ENCODE data around the gene IQCB1. TPM values are rescaled to one million over a fixed set of nuclear protein-coding genes. Genes with fewer than 3 reads are reported as not detected.

Gene IQCB1, protein sequence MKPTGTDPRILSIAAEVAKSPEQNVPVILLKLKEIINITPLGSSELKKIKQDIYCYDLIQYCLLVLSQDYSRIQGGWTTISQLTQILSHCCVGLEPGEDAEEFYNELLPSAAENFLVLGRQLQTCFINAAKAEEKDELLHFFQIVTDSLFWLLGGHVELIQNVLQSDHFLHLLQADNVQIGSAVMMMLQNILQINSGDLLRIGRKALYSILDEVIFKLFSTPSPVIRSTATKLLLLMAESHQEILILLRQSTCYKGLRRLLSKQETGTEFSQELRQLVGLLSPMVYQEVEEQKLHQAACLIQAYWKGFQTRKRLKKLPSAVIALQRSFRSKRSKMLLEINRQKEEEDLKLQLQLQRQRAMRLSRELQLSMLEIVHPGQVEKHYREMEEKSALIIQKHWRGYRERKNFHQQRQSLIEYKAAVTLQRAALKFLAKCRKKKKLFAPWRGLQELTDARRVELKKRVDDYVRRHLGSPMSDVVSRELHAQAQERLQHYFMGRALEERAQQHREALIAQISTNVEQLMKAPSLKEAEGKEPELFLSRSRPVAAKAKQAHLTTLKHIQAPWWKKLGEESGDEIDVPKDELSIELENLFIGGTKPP
- 26.4 TPM for total RNA-seq (2013)
- polyA plus RNA-seq (10 to 100 TPM in 1 of 3 donors, 1 to 10 TPM in 2; 6.0 to 27.7 (median 7.5) TPM), polyA minus RNA-seq (8.3 and 10.9 TPM in 2 replicates), total RNA-seq (5.7 to 38.7 (median 25.5) reads per million in 11 experiments)

DNA sequence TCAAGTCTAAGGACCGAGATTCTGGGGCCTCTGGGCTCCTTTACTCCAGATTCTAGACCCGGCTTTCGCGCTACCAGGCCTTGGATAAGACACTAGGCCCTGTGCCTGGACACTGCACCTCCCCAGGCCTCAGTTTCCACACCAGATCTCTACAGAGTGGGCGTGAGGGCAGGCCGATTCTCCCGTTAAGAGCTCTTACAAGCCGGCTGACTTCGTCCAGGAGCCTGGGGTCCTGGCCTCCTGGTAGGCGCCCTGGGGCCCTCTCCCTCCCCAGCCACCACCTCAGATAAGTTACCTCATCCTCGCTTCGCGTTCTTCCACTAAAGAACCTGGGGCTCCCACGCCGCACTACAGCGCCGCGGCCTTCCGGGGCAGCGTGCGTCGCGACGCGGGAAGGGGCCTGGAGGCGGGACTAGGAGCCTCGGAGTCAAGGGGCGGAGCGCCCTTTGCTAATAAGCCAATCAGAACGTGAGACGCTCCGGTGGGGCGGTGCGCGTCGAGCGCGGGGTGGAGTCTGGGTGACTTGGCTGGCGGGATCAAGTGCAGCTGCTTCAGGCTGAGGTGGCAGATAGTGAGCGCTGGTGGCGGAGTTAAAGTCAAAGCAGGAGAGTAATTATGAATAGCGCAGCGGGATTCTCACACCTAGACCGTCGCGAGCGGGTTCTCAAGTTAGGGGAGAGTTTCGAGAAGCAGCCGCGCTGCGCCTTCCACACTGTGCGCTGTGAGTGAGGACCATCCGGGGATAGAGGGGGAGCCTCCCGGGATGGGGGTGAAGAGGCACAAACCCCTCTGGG, at the start of gene IQCB1, which contains the start of gene EAF2:
TSS of gene IQCB1 (minus strand) at position 390 of the 794 bp plus-strand sequence. CDS start 6,100 bp downstream, outside the sequence.
TSS of gene EAF2 (plus strand) at position 539 of the 794 bp plus-strand sequence. CDS start at position 616, 77 bp downstream.
- Histone ChIP-seq H3K4me3 (replicated peaks in 1 of 3; ENCODE audit: low read depth in 2 of 3, low read length in 3 of 3) (peak within 1 kb of the TSS; percentile 83 to 97 (median 93)), H3K27me3 (ENCODE audit: control insufficient read depth in 2 of 2, insufficient read depth in 2 of 2, low read length in 2 of 2) (no peaks in the 10 kb centered on the region), H2AFZ (ENCODE audit: insufficient read depth, low read depth, low read length, poor library complexity, severe bottlenecking) (peak within 1 kb of the TSS; percentile 96), H3K4me1 (ENCODE audit: control insufficient read depth in 1 of 2, insufficient read depth in 2 of 2, low read length in 2 of 2) (peaks cover 18 to 44% of the 10 kb centered on the region in 2 donors), H3K36me3 (replicated peaks in 1 of 2; ENCODE audit: control insufficient read depth in 1 of 2, insufficient read depth in 2 of 2, low read length in 2 of 2) (peaks cover 7 to 20% of the 10 kb centered on the region in 2 donors), H3K27ac (ENCODE audit: low read depth in 1 of 2, low read length in 2 of 2) (peak within 1 kb of the TSS; percentile 75 to 90), H3K79me2 (ENCODE audit: insufficient read depth, low read length) (peaks cover 94% of the 10 kb centered on the region), H3K9me3 (replicated peaks in 1 of 2; ENCODE audit: control insufficient read depth in 1 of 2, insufficient read depth in 1 of 2, low read length in 2 of 2) (no peaks in the 10 kb centered on the region), H3K9ac (ENCODE audit: insufficient read depth, low read length, poor library complexity, severe bottlenecking) (peak within 1 kb of the TSS; percentile 86), H4K20me1 (ENCODE audit: insufficient read depth, low read length) (no peaks in the 10 kb centered on the region), H3K4me2 (replicated peaks; ENCODE audit: extremely low read depth, low read length, poor library complexity, severe bottlenecking) (peak within 1 kb of the TSS; percentile 89)
- TF ChIP-seq, protein P1, sequence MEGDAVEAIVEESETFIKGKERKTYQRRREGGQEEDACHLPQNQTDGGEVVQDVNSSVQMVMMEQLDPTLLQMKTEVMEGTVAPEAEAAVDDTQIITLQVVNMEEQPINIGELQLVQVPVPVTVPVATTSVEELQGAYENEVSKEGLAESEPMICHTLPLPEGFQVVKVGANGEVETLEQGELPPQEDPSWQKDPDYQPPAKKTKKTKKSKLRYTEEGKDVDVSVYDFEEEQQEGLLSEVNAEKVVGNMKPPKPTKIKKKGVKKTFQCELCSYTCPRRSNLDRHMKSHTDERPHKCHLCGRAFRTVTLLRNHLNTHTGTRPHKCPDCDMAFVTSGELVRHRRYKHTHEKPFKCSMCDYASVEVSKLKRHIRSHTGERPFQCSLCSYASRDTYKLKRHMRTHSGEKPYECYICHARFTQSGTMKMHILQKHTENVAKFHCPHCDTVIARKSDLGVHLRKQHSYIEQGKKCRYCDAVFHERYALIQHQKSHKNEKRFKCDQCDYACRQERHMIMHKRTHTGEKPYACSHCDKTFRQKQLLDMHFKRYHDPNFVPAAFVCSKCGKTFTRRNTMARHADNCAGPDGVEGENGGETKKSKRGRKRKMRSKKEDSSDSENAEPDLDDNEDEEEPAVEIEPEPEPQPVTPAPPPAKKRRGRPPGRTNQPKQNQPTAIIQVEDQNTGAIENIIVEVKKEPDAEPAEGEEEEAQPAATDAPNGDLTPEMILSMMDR (IDR thresholded peaks at IDR 0.05) = no peak
- peak; percentile 94 to 97 (median 96) for DNase-seq
- Mint-ChIP-seq H3K4me1 (peaks cover 52% of the 10 kb centered on the region), H3K9me3 (peaks cover 0 to 3% (median 2%) of the 10 kb centered on the region in 7 donors), H3K4me3 (peak within 1 kb of the TSS; percentile 96 to 97), H3K27me3 (ENCODE audit: low read depth in 3 of 3) (peaks cover 0 to 2% (median 0%) of the 10 kb centered on the region in 3 donors), H3K36me3 (peaks cover 15 to 22% of the 10 kb centered on the region in 2 donors), H3K27ac (peak within 1 kb of the TSS; percentile 88 to 97 (median 94))
- WGBS (ENCODE audit: insufficient coverage) = under 1% methylated on average over 50 of the region's 54 CpGs
- intact Hi-C loops (cut with micrococcal nuclease) = loop anchor here (5.0 to 10.0 kb wide), 4 partner anchors 83 to 257 kb away; partner anchors contain the start of genes GOLGB1 (in 1 of the 2) and HCLS1 (in 1 of the 2)
